ENCODE results near the gene LOXL1. TPM values are rescaled to one million over a fixed set of nuclear protein-coding genes. Genes with fewer than 3 reads are reported as not detected.

Gene LOXL1
- total and polyA plus RNA-seq, 2 donors (not counting 1 experiment from before 2014, with no cell fraction given), result 0.21 to 0.49 TPM

DNA sequence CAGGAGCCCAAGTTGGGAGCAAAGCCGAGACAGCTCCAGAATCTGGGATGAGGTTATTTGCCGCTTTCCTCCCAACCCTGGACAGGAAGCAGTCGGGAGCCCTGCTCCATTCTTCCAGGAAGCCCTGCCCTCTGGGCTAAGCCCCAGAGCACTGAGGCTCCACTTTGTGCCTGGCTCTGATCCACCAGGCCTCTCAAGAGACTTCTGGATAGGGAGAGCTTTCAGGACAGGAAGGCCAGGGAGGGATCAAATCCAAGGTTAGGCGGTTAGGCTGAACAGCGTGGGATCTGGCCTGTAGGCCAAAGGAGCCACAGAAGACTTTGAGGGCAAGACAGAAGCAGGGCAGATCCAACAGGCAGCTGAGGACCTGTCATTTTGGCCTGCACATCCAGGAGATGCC, 65.0 kb downstream of the LOXL1 start:
- Histone ChIP-seq H3K27ac (ENCODE audit: low read length in 2 of 2) (peak overlapping the region; percentile 50 to 67), H3K9me3 (ENCODE audit: control extremely low read depth in 1 of 3, control insufficient read depth in 2 of 3, insufficient read depth in 1 of 3, low read length in 2 of 3) (no peaks in the 10 kb centered on the region), H3K79me2 (ENCODE audit: control insufficient read depth, insufficient read depth, low read length) (peaks cover 46% of the 10 kb centered on the region), H3K4me2 (replicated peaks; ENCODE audit: low read depth, low read length, poor library complexity, severe bottlenecking) (peak overlapping the region; percentile 95), H3K4me3 (ENCODE audit: control extremely low read depth in 1 of 5, extremely low read depth in 1 of 5, insufficient read depth in 1 of 5, low read depth in 2 of 5, low read length in 4 of 5) (peak overlapping the region in 4 of 5 experiments; percentile 47 to 85 (median 66)), H3K36me3 (replicated peaks in 1 of 2; ENCODE audit: control extremely low read depth in 1 of 2, control insufficient read depth in 1 of 2, extremely low read depth in 1 of 2, insufficient read depth in 2 of 2, low read length in 1 of 2) (no peaks in the 10 kb centered on the region), H2AFZ (ENCODE audit: insufficient read depth, low read depth, low read length, poor library complexity, severe bottlenecking) (peak overlapping the region; percentile 87), H3K9ac (ENCODE audit: low read length) (peak overlapping the region; percentile 83), H3K27me3 (replicated peaks in 1 of 4; ENCODE audit: control extremely low read depth in 1 of 4, control insufficient read depth in 3 of 4, insufficient read depth in 4 of 4, low read length in 3 of 4) (no peaks in the 10 kb centered on the region), H3K4me1 (ENCODE audit: control insufficient read depth in 2 of 2, insufficient read depth in 2 of 2, low read length in 2 of 2) (peaks cover 38 to 53% of the 10 kb centered on the region in 2 donors), H4K20me1 (ENCODE audit: control insufficient read depth, insufficient read depth, low read length, poor library complexity, severe bottlenecking) (peaks cover 11% of the 10 kb centered on the region)
- Mint-ChIP-seq H3K4me1 (peaks cover 53% of the 10 kb centered on the region), H3K9me3 (ENCODE audit: insufficient read depth) (no peaks in the 10 kb centered on the region), H3K4me3 (peak overlapping the region; percentile 79), H3K27ac (peak overlapping the region; percentile 56), H3K27me3 (no peaks in the 10 kb centered on the region)
- WGBS (ENCODE audit: insufficient coverage), result 92% methylated on average over 5 of the region's 5 CpGs
- TF ChIP-seq, protein P1, sequence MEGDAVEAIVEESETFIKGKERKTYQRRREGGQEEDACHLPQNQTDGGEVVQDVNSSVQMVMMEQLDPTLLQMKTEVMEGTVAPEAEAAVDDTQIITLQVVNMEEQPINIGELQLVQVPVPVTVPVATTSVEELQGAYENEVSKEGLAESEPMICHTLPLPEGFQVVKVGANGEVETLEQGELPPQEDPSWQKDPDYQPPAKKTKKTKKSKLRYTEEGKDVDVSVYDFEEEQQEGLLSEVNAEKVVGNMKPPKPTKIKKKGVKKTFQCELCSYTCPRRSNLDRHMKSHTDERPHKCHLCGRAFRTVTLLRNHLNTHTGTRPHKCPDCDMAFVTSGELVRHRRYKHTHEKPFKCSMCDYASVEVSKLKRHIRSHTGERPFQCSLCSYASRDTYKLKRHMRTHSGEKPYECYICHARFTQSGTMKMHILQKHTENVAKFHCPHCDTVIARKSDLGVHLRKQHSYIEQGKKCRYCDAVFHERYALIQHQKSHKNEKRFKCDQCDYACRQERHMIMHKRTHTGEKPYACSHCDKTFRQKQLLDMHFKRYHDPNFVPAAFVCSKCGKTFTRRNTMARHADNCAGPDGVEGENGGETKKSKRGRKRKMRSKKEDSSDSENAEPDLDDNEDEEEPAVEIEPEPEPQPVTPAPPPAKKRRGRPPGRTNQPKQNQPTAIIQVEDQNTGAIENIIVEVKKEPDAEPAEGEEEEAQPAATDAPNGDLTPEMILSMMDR (IDR thresholded peaks at IDR 0.05), result no peak
- TF ChIP-seq EZH2 (IDR thresholded peaks at IDR 0.05; ENCODE audit: borderline replicate concordance, insufficient read depth, low read depth, low read length, poor library complexity, severe bottlenecking), result no peak
- intact Hi-C loops (cut with micrococcal nuclease), result loop anchor here (5.0 to 10.0 kb wide), 8 partner anchors 354 to 1911 kb away; partner anchors contain the start of genes ARID3B, FBXO22, MYO9A and SENP8
- ATAC-seq (ENCODE audit: low read depth) (no peak), DNase-seq (no peak)
- POLR2A ChIA-PET, result no interaction called here
- CTCF ChIA-PET, result interaction anchor here (1.2 to 4.5 kb wide), 2 partner anchors 18 to 27 kb away, joined by 3 to 20 read pairs; no protein-coding TSS in a partner anchor

All from B cell (primary cell).